ENCODE measurements around the gene S100A7.

The S100A7 gene

GRCh38 chr1:153460551-153460950 lies at the start of gene S100A7:
TSS of gene S100A7 (minus strand) at chr1:153460651. CDS start at chr1:153459013, 1,638 bp downstream.
- no peak for FAIRE-seq

GRCh38 chr1:153509729-153510354 lies 49.4 kb upstream of the S100A7 start:
- FAIRE-seq: no peak

- FAIRE-seq: no peak
These were observed 48.6 kb upstream of the S100A7 start for GRCh38 chr1:153509036-153509435.

GRCh38 chr1:153507926-153508583 lies 47.6 kb upstream of the S100A7 start:
- no peak for FAIRE-seq

GRCh38 chr1:153506831-153507413 lies 46.5 kb upstream of the S100A7 start:
- FAIRE-seq: no peak

- no peak for FAIRE-seq
These were observed 45.9 kb upstream of the S100A7 start for GRCh38 chr1:153506386-153506785.

- no peak for FAIRE-seq
These were observed 45.1 kb upstream of the S100A7 start for GRCh38 chr1:153505576-153505975.

- FAIRE-seq: no peak
These were observed 43.3 kb upstream of the S100A7 start for GRCh38 chr1:153503766-153504165.

- FAIRE-seq: no peak
These were observed 38.3 kb upstream of the S100A7 start for GRCh38 chr1:153498746-153499145.

- FAIRE-seq: no peak
These were observed 35.1 kb upstream of the S100A7 start for GRCh38 chr1:153495536-153495935.

- FAIRE-seq: no peak
These were observed 34.6 kb upstream of the S100A7 start for GRCh38 chr1:153494976-153495535.

- FAIRE-seq: no peak
These were observed 33.0 kb upstream of the S100A7 start for GRCh38 chr1:153493343-153493960.

GRCh38 chr1:153490272-153491051 lies 30.0 kb upstream of the S100A7 start:
- no peak for FAIRE-seq

GRCh38 chr1:153488731-153489130 lies 28.3 kb upstream of the S100A7 start:
- FAIRE-seq: no peak

- no peak for FAIRE-seq
These were observed 27.3 kb upstream of the S100A7 start for GRCh38 chr1:153487707-153488106.

GRCh38 chr1:153485863-153486262 lies 25.4 kb upstream of the S100A7 start:
- FAIRE-seq: no peak

GRCh38 chr1:153483776-153484175 lies 23.3 kb upstream of the S100A7 start:
- FAIRE-seq: no peak

GRCh38 chr1:153481124-153481523 lies 20.7 kb upstream of the S100A7 start:
- FAIRE-seq: no peak

GRCh38 chr1:153478692-153479618 lies 18.5 kb upstream of the S100A7 start:
- no peak for FAIRE-seq

GRCh38 chr1:153478047-153478691 lies 17.7 kb upstream of the S100A7 start:
- no peak for FAIRE-seq
